Body of pancreas (tissue), 4 donors: ENCODE data around the gene EPS15. TPM values are rescaled to one million over a fixed set of nuclear protein-coding genes. Genes with fewer than 3 reads are reported as not detected.
"Not testable (repeated sequence)": the region's sequence is repeated elsewhere in the genome, so short reads cannot be mapped to it uniquely, and the experiment has no call there.

Experiments
- ATAC-seq: fragments of 150-250 bp; one replicate; pipeline ENCODE4 v1.9.1; 2016
- DNase-seq, 4 donors: peaks; one replicate each; pipeline ENCODE4 v3.0.0-alpha.2; 2019
- H3K27ac ChIP-seq, 4 donors: fragments of 200-600 bp; sonication (generic); 1 replicate in 3 of 4; 2 replicates in 1 of 4; pipeline versions ENCODE4 v1.5.1 to v1.6.1; 2016 to 2019; ENCODE audit warnings: mild to moderate bottlenecking in 1 of 4, mixed read lengths in 1 of 4, moderate library complexity in 1 of 4
- H3K27me3 ChIP-seq, 2 donors: fragments of 200-600 bp; sonication (generic); one replicate each; pipeline ENCODE4 v1.6.0; 2016; ENCODE audit warnings: mild to moderate bottlenecking in 1 of 2
- H3K36me3 ChIP-seq, 2 donors: fragments of 200-600 bp; sonication (generic); replicated peaks in 1 of 2; 2 replicates each; pipeline ENCODE4 v1.5.1; 2016; ENCODE audit warnings: low read depth in 2 of 2; ENCODE audit not compliant: insufficient read depth in 1 of 2
- H3K4me1 ChIP-seq: fragments of 200-600 bp; sonication (generic); one replicate; pipeline ENCODE4 v1.6.0; 2016
- H3K4me3 ChIP-seq, 2 donors: fragments of 200-600 bp; sonication (generic); 1 replicate in 1 of 2; 2 replicates in 1 of 2; pipeline ENCODE4 v1.5.1; 2016 to 2019
- H3K9me3 ChIP-seq, 3 donors: fragments of 200-600 bp; sonication (generic); 1 replicate in 2 of 3; 2 replicates in 1 of 3; pipeline ENCODE4 v1.5.1; 2016
- CTCF ChIP-seq, 7 experiments: fragments of 450-650 bp in 4 of 7; fragments of 200-600 bp in 3 of 7; sonication (generic) in 3 of 7; IDR thresholded peaks; one replicate each; pipeline ENCODE4 v1.5.1; 2016 to 2019; ENCODE audit warnings: antibody characterized with exemption in 7 of 7
- POLR2A ChIP-seq, 3 donors: fragments of 450-650 bp; IDR thresholded peaks; one replicate each; pipeline ENCODE4 v1.6.1; 2016; ENCODE audit warnings: antibody characterized with exemption in 3 of 3, mild to moderate bottlenecking in 2 of 3
- WGBS, 2 donors: methylation state at CpG; one replicate each; pipeline ENCODE4 v1.1.5; 2017; 5-methylcytosine and 5-hydroxymethylcytosine counted together
- intact Hi-C: fragments of 100-400 bp; cut with DNase I; formaldehyde crosslinking; loops from one replicate; pipeline ENCODE4 v1.15.1; 2023
- total RNA-seq, 2 donors: library from RNA; depleted of rRNA; stranded (reverse); fragments of >200 nt; gene quantifications; one replicate each; pipeline ENCODE4 v1.1.0, GENCODE V29; 2016

EPS15 gene
- total RNA-seq, 2 donors from 2014 or later = 37.4 to 46.8 TPM

- no peak for TF ChIP-seq CTCF (IDR thresholded peaks at IDR 0.05)
- TF ChIP-seq POLR2A (IDR thresholded peaks at IDR 0.05) = no peak
- WGBS, 2 donors = 84 to 85% methylated on average over 4 of the region's 4 CpGs
- Histone ChIP-seq H3K4me1 (no peaks in the 10 kb centered on the region), H3K27ac (no peak overlapping the region), H3K9me3 (no peaks in the 10 kb centered on the region), H3K27me3 (no peaks in the 10 kb centered on the region), H3K4me3 (no peak overlapping the region), H3K36me3 (no peaks in the 10 kb centered on the region)
- intact Hi-C loops = no loop called here
- ATAC-seq (no peak), DNase-seq (no peak)
Measured at GRCh38 chr1:51454554-51454953, 64.5 kb downstream of the EPS15 start.

- no peaks in the 10 kb centered on the region for H3K27me3 ChIP-seq
- DNase-seq (no peak), ATAC-seq (no peak)
- TF ChIP-seq CTCF (IDR thresholded peaks at IDR 0.05) (no peak), POLR2A (IDR thresholded peaks at IDR 0.05) (no peak)
- H3K36me3 ChIP-seq = no peaks in the 10 kb centered on the region
- intact Hi-C loops = no loop called here
- no peak overlapping the region for H3K4me3 ChIP-seq
- H3K9me3 ChIP-seq = no peaks in the 10 kb centered on the region
- no peak overlapping the region for H3K27ac ChIP-seq
- WGBS, 2 donors = 61 to 63% methylated on average over 2 of the region's 2 CpGs
- no peaks in the 10 kb centered on the region for H3K4me1 ChIP-seq
Measured at GRCh38 chr1:51453010-51453409, 66.1 kb downstream of the EPS15 start.

- H3K9me3 ChIP-seq, H3K27ac ChIP-seq, H3K27me3 ChIP-seq, H3K4me1 ChIP-seq, H3K4me3 ChIP-seq, DNase-seq, intact Hi-C loops, ATAC-seq, H3K36me3 ChIP-seq: not testable (repeated sequence)
- WGBS, 2 donors = 87 to 93% methylated on average over 1 of the region's 1 CpG
Measured at GRCh38 chr1:51448844-51449454, 70.1 kb downstream of the EPS15 start.

- no peak for TF ChIP-seq CTCF (IDR thresholded peaks at IDR 0.05)
- TF ChIP-seq POLR2A (IDR thresholded peaks at IDR 0.05) = no peak
- 85 to 89% methylated on average over 2 of the region's 2 CpGs for WGBS, 2 donors
- Histone ChIP-seq H3K9me3 (no peaks in the 10 kb centered on the region), H3K36me3 (peaks cover 0 to 3% of the 10 kb centered on the region in 2 donors), H3K4me1 (peaks cover 7% of the 10 kb centered on the region), H3K4me3 (no peak overlapping the region), H3K27me3 (no peaks in the 10 kb centered on the region), H3K27ac (no peak overlapping the region)
- intact Hi-C loops = no loop called here
- DNase-seq (no peak), ATAC-seq (no peak)
Measured at GRCh38 chr1:51445351-51446090, 73.5 kb downstream of the EPS15 start.

GRCh38 chr1:51444534-51445192 is 74.4 kb downstream of the EPS15 start:
- TF ChIP-seq POLR2A (IDR thresholded peaks at IDR 0.05) (no peak), CTCF (IDR thresholded peaks at IDR 0.05) (no peak)
- Histone ChIP-seq H3K36me3 (peaks cover 0 to 7% of the 10 kb centered on the region in 2 donors), H3K9me3 (no peaks in the 10 kb centered on the region), H3K27me3 (no peaks in the 10 kb centered on the region), H3K27ac (no peak overlapping the region), H3K4me1 (peaks cover 7% of the 10 kb centered on the region), H3K4me3 (no peak overlapping the region)
- ATAC-seq (no peak), DNase-seq (no peak)
- intact Hi-C loops = no loop called here
- WGBS, 2 donors = 58 to 72% methylated on average over 3 of the region's 3 CpGs
